Left lung (tissue), 10 donors: ENCODE results near the gene IFT81. TPM values are rescaled to one million over a fixed set of nuclear protein-coding genes. Genes with fewer than 3 reads are reported as not detected.
"Not testable (repeated sequence)": the region's sequence is repeated elsewhere in the genome, so short reads cannot be mapped to it uniquely, and the experiment has no call there.

Experiments used
- ATAC-seq: fragments of 200-7000 bp; cut with Tn5 transposase; one replicate; pipeline ENCODE4 v1.9.1; 2020; ENCODE audit warnings: moderate library complexity
- DNase-seq, 4 donors: peaks; one replicate each; pipeline ENCODE4 v3.0.0-alpha.2; 2013 to 2020
- H3K27ac ChIP-seq, 2 donors: fragments of 200-600 bp; sonication (generic) in 1 of 2; one replicate each; pipeline versions ENCODE4 v1.5.0 to v1.8.0; 2020 to 2021
- H3K27me3 ChIP-seq, 2 donors: fragments of 200-600 bp; sonication (generic) in 1 of 2; one replicate each; pipeline versions ENCODE4 v1.5.0 to v1.8.0; 2020 to 2021
- H3K36me3 ChIP-seq, 2 donors: fragments of 200-600 bp; sonication (generic) in 1 of 2; one replicate each; pipeline versions ENCODE4 v1.5.0 to v1.8.0; 2020 to 2021
- H3K4me1 ChIP-seq, 2 donors: fragments of 200-600 bp; one replicate each; pipeline ENCODE4 v1.8.0; 2021
- H3K4me3 ChIP-seq, 2 donors: fragments of 200-600 bp; sonication (generic) in 1 of 2; one replicate each; pipeline versions ENCODE4 v1.5.0 to v1.8.0; 2020 to 2021; ENCODE audit warnings: mild to moderate bottlenecking in 1 of 2
- H3K9me3 ChIP-seq, 2 donors: fragments of 200-600 bp; sonication (generic) in 1 of 2; one replicate each; pipeline versions ENCODE4 v1.5.0 to v1.8.0; 2020 to 2021
- CTCF ChIP-seq, 2 donors: fragments of 200-600 bp; sonication (generic) in 1 of 2; IDR thresholded peaks; one replicate each; pipeline versions ENCODE4 v1.5.0 to v1.8.0; 2021; ENCODE audit warnings: antibody characterized with exemption in 2 of 2
- intact Hi-C, 2 donors: fragments of 100-400 bp; cut with DNase I; formaldehyde crosslinking; loops; one replicate each; pipeline versions ENCODE4 v1.11.2 to v1.14.2; 2022
- polyA plus RNA-seq, 6 donors: library from polyadenylated mRNA; unstranded; fragments of 120-200 nt; gene quantifications; one replicate each; pipeline ENCODE4 v1.2.1, GENCODE V29; 2013; ENCODE audit not compliant: insufficient read length in 6 of 6
- total RNA-seq, 2 donors: library from RNA; stranded (reverse); fragmentation: NEBNext Ultra II Directional; extraction: Animal tissue kit (Norgen Biotek cat#: 25700); gene quantifications; one replicate each; pipeline ENCODE4 v1.2.1, GENCODE V29; 2021
- donor health status: DM: no; HTN: yes; CAD: no.
- donor health status: DM: no; HTN: no; CAD: no.

IFT81 gene
- total and polyA plus RNA-seq, 8 donors = 11.0 to 47.6 (median 40.8) TPM

- intact Hi-C loops = no loop called here
Observed at GRCh38 chr12:110199339-110200123, 75.4 kb downstream of the IFT81 start.

GRCh38 chr12:110200124-110200417 lies 75.9 kb downstream of the IFT81 start:
- Histone ChIP-seq H3K4me3 (no peak overlapping the region), H3K9me3 (no peaks in the 10 kb centered on the region), H3K36me3 (peaks cover 0 to 14% of the 10 kb centered on the region in 2 donors), H3K4me1 (no peaks in the 10 kb centered on the region), H3K27me3 (no peaks in the 10 kb centered on the region), H3K27ac (no peak overlapping the region)
- no peak for TF ChIP-seq CTCF (IDR thresholded peaks at IDR 0.05)
- ATAC-seq (no peak), DNase-seq (no peak)
- intact Hi-C loops = no loop called here

More at GRCh38 chr12:110199339-110200123, 75.4 kb downstream of the IFT81 start:
- Histone ChIP-seq H3K9me3 (no peaks in the 10 kb centered on the region), H3K27me3 (no peaks in the 10 kb centered on the region), H3K4me3 (no peak overlapping the region), H3K4me1 (no peaks in the 10 kb centered on the region), H3K27ac (no peak overlapping the region), H3K36me3 (peaks cover 0 to 9% of the 10 kb centered on the region in 2 donors)
- DNase-seq (no peak), ATAC-seq (no peak)
- no peak for TF ChIP-seq CTCF (IDR thresholded peaks at IDR 0.05)

GRCh38 chr12:110201995-110202394 lies 77.8 kb downstream of the IFT81 start:
- Histone ChIP-seq H3K36me3 (peaks cover 0 to 14% of the 10 kb centered on the region in 2 donors), H3K27me3 (no peaks in the 10 kb centered on the region), H3K9me3 (no peaks in the 10 kb centered on the region), H3K4me1 (no peaks in the 10 kb centered on the region), H3K4me3 (no peak overlapping the region), H3K27ac (no peak overlapping the region)
- intact Hi-C loops = no loop called here
- DNase-seq (no peak), ATAC-seq (no peak)
- no peak for TF ChIP-seq CTCF (IDR thresholded peaks at IDR 0.05)

GRCh38 chr12:110203546-110203945 lies 79.4 kb downstream of the IFT81 start:
- no peak overlapping the region for H3K4me3 ChIP-seq
- H3K9me3 ChIP-seq = no peaks in the 10 kb centered on the region
- no peaks in the 10 kb centered on the region for H3K27me3 ChIP-seq
- no peak for DNase-seq
- H3K27ac ChIP-seq = no peak overlapping the region
- TF ChIP-seq CTCF (IDR thresholded peaks at IDR 0.05) = no peak
- H3K4me1 ChIP-seq = no peaks in the 10 kb centered on the region
- H3K36me3 ChIP-seq = peaks cover 0 to 14% of the 10 kb centered on the region in 2 donors
- no peak for ATAC-seq
- intact Hi-C loops = no loop called here

- Histone ChIP-seq H3K27ac (no peak overlapping the region), H3K9me3 (no peaks in the 10 kb centered on the region), H3K27me3 (no peaks in the 10 kb centered on the region), H3K36me3 (peaks cover 0 to 14% of the 10 kb centered on the region in 2 donors), H3K4me3 (no peak overlapping the region), H3K4me1 (no peaks in the 10 kb centered on the region)
- intact Hi-C loops = no loop called here
- DNase-seq (no peak), ATAC-seq (no peak)
- TF ChIP-seq CTCF (IDR thresholded peaks at IDR 0.05) = no peak
Observed at GRCh38 chr12:110205931-110206330, 81.8 kb downstream of the IFT81 start.

- DNase-seq, H3K27me3 ChIP-seq, H3K4me1 ChIP-seq, H3K4me3 ChIP-seq, H3K27ac ChIP-seq, ATAC-seq, H3K9me3 ChIP-seq, H3K36me3 ChIP-seq, intact Hi-C loops: not testable (repeated sequence)
Observed at GRCh38 chr12:110211639-110212536, 87.7 kb downstream of the IFT81 start.
